HEK293T (cell line): ENCODE data around the gene ADGRG7.

ENCODE experiments used
- FOXM1 ChIP-seq: fragments of 450-650 bp; IDR thresholded peaks from 2 replicates; pipeline ENCODE4 v1.6.1; 2017; ENCODE audit warnings: mild to moderate bottlenecking, borderline replicate concordance
- L3MBTL2 ChIP-seq: fragments of 450-650 bp; conservative IDR thresholded peaks from 2 replicates; pipeline ENCODE4 v1.6.1; 2016; ENCODE audit warnings: mild to moderate bottlenecking
- LEF1 ChIP-seq: fragments of 450-650 bp; IDR thresholded peaks from 2 replicates; pipeline ENCODE4 v1.6.1; 2017; ENCODE audit warnings: mild to moderate bottlenecking, borderline replicate concordance
- SP1 ChIP-seq: fragments of 450-650 bp; IDR thresholded peaks from 2 replicates; pipeline ENCODE4 v1.6.1; 2017
- ZNF384 ChIP-seq: fragments of 450-650 bp; IDR thresholded peaks from 2 replicates; pipeline ENCODE4 v1.6.1; 2016

GRCh38 chr3:100703865-100704264 lies 94.5 kb downstream of the ADGRG7 start:
- TF ChIP-seq FOXM1 (no peak), SP1 (no peak), LEF1 (no peak), ZNF384 (no peak), L3MBTL2 (no peak)
